Suprapubic skin (tissue), 3 donors: Measurements from ENCODE around the gene NIPAL1.

Source experiments
- CTCF ChIP-seq, 2 donors: fragments of 200-600 bp in 1 of 2; fragments of 450-650 bp in 1 of 2; sonication (generic) in 1 of 2; IDR thresholded peaks; one replicate each; pipeline ENCODE4 v1.5.1; 2016 to 2019; ENCODE audit warnings: antibody characterized with exemption in 2 of 2, mild to moderate bottlenecking in 1 of 2, moderate library complexity in 1 of 2
- EP300 ChIP-seq: sonication (generic); formaldehyde crosslinking; IDR thresholded peaks from one replicate; pipeline ENCODE4 v1.6.1; 2017; ENCODE audit warnings: antibody characterized with exemption

GRCh38 chr4:48051078-48051477 lies 34.5 kb downstream of the NIPAL1 start:
- TF ChIP-seq CTCF (IDR thresholded peaks at IDR 0.05): no peak
- no peak for TF ChIP-seq EP300
